NCI-H2081 treated with DMSO at 0.1 percent for 48 hours (cell line): ENCODE measurements around the gene GTPBP3.
"Not testable (repeated sequence)": the region's sequence is repeated elsewhere in the genome, so short reads cannot be mapped to it uniquely, and the experiment has no call there.

ENCODE experiments used
- DNase-seq: peaks from one replicate; lab custom pipeline; 2025; lab: John Stamatoyannopoulos, UW

Gene GTPBP3, protein sequence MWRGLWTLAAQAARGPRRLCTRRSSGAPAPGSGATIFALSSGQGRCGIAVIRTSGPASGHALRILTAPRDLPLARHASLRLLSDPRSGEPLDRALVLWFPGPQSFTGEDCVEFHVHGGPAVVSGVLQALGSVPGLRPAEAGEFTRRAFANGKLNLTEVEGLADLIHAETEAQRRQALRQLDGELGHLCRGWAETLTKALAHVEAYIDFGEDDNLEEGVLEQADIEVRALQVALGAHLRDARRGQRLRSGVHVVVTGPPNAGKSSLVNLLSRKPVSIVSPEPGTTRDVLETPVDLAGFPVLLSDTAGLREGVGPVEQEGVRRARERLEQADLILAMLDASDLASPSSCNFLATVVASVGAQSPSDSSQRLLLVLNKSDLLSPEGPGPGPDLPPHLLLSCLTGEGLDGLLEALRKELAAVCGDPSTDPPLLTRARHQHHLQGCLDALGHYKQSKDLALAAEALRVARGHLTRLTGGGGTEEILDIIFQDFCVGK

DNA sequence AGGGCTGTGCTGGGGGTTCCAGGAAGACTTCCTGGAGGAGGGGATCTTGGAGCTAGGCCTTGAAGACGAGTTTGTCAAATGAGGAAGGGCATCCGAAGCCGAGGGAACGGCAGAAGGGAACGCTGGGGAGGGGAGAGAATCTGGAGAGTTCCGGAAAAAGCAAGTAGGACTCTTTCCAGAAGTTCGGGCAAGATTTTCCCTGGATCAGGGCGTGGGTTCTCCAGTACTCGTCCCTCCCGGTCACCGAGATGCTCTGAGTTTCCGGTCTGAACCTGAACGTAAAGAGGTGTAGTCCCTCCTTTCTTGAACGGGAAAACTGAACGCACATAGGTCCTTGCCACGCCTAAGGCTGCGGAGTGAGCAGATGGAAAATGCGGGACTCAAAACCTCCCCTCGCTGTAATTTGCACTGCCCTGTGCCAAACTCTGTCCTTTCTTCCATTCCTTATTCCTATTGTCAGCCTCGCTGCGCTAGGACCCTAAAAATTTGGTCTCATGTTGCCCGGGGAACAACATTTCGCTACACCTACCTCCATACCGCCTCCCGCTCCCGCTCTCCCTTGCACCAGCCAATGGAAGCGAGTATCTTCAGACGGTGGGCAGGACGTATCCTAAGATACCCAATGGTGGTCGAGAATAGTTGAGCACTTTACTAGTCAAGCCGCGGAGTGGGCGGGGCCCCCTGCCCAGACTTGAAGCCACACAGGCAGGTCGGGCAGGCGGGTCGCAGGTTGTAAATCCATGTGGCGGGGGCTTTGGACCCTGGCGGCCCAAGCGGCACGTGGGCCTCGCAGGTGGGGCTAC lies at the start of gene GTPBP3:
Gene GTPBP3 (plus strand): TSS at position 682 of the 803 bp plus-strand sequence. CDS start 59 bp downstream, at position 741.
- peak; percentile 96 for DNase-seq

DNA sequence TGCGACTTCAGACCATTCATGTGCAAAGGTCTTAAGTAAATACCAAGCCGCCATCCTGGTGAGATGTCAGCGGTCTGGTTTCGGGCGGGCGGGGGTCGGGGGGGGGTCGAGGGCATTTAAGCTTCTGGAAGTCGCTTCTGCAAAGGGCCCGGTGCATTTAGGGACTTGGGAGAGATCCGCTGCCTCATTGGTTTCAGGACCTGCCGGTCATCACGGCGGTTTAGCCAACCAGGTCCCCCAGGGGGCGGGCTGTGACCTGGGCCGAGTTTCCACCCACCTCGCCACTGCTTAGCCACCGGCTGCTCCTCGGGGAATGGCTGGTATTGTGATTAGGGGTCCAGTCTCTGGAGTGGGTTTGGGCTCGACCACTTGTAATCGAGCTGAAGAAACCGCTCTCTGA lies 47.9 kb upstream of the GTPBP3 start:
- no peak for DNase-seq

DNA sequence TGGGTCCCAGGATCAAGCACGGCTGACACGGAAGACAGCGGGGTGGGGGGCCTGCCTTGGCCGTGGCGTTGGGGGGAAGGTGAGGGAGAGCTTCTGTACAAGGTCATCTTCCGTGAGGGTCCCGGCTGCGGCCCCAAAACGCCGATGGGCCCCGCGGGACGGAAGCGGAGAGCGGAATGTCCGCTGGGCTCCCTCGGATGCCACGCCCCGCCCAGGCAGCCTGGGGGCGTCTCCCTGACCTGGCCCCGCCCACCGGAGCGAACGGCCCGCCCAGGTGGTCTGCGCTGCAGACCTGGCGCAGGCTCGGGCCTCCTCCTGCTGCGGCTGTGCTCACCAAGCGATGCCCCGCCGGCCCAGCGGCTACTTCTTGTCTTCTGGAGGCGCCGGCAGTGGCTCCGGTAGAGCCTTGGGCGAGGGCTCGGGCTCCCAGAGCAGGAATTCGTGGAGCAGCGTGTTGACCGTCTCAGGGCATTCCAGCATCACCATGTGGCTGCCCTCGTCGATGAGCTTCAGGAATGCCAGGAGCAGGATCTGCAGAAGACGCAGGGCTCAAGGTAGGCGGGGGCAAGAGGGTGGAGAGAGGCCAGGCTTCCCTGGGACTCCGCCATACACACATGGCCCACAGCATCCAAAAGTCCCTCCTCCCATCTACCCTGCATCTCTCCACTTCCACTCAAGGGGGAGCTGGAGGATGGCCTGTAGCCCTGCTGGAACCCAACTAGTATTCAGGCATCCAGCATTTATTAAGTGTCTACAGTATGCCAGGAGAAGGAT lies 44.9 kb upstream of the GTPBP3 start:
- DNase-seq = no peak

- DNase-seq = no peak
Measured at GRCh38 chr19:17293605-17294004, 43.7 kb upstream of the GTPBP3 start.

GRCh38 chr19:17294051-17294891 lies 43.1 kb upstream of the GTPBP3 start:
- no peak for DNase-seq

GRCh38 chr19:17295551-17295950 lies 41.8 kb upstream of the GTPBP3 start:
- not testable (repeated sequence) for DNase-seq

DNA sequence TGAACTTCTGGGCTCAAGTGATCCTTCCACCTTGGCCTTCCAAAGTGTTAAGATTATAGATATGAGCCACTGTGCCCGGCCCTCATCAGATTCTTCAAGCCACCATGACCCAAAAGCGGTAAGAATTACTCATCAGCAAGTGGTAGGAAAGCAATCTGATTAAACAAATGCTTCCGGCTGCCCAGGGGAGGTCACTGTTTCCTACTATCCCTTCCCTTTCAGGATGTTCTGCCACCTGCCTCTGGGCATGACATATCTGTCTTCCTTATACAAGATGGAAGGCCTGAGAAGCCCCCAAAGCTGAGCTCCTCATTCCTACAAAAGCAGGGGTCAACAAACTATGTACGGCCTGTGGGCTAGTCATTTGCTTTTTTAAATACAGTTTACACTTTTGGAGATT lies 41.1 kb upstream of the GTPBP3 start:
- no peak for DNase-seq

GRCh38 chr19:17296976-17297375 lies 40.4 kb upstream of the GTPBP3 start:
- DNase-seq = no peak

DNA sequence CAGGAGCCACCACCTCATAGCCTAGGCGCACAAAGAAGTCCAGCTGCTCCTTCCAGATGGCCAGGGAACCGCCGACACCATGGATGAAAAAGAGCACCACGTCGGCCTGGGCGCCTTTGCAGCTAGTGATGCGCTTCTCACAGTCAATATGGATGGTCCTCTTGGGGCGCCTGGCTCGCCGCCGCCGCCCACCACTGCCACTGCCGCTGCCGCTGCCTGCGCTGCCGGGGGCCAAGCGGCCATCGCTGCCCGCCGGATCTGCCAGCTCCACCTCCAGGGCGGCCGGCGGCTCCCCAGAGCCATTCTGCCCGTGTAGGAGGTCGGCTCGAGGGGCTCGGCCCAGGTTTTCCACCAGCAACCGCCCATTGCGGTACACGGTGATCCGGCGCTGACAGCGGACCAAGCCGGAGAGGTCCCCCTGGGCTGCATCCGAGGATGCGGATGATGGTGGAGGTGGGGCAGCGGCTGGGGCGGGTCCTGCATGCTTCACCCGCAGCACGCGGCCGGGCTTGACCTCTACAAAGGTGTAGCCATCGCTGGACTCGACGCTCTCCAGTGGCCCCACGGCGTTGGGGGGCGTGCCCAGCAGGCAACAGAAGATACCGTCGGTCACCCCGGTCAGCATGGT lies 36.2 kb upstream of the GTPBP3 start:
- DNase-seq = no peak

GRCh38 chr19:17302391-17303166 lies 34.8 kb upstream of the GTPBP3 start:
- no peak for DNase-seq

- peak; percentile 64 for DNase-seq
Measured at GRCh38 chr19:17303167-17303939, 34.0 kb upstream of the GTPBP3 start, which contains the start of gene ABHD8. Gene ABHD8 (minus strand): TSS chr19:17303425. CDS start chr19:17301616, 1,809 bp downstream.

GRCh38 chr19:17303940-17304267 lies 33.4 kb upstream of the GTPBP3 start:
- no peak for DNase-seq

DNA sequence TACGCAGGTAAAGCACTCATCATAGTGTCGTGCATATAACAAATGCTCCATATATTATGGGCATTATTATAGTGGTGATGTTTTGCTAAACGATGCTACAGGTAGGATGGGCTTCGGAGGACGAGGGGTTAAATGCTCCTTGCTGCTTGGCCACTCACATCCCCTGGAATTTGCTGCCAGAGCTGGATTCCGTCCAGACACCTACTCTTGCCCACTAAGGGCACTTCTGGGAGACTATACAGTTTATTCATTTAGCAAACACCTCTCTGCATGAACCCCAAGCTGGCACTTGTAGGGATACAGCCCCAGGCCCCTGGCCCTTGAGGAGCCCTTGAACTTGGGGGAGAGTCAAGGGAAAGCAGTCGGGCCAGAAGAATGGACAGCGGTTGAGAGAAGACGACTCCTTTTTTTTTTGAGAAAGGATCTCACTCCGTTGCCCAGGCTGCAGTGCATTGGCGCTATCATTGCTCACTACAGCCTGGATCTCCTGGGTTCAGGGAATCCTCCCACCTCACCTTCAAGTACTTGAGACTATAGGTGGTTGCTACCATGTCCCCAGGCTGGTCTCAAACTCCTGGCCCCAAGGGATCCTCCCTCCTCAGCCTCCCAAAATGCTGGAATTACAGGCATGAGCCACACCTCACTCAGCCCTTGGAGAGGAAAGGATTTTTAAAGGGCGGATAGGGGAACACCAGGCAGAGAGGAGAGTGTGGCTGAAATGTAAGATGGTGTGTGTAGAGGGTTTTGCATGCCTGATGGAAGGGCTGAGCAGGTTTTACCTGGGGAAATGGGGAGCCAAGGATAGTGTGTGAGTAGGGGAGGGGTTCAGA lies 32.8 kb upstream of the GTPBP3 start:
- no peak for DNase-seq

DNA sequence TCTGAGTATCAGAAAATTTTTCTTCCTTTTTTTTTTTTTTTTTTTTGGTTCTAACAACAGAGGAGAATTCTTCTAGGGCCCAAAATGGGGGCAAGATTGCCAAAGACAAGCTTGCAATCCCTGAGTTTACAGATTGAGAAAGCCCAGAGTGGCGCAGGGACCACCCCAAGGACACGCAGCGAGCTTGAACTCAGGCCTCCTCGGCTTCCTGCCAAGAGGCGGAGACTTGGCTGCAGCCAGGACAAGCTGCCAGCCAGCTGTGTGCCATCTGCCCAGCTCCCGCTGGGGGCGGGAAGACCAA lies 32.2 kb upstream of the GTPBP3 start:
- DNase-seq = no peak

- peak; percentile 98 for DNase-seq
Measured at GRCh38 chr19:17305517-17306284, 31.7 kb upstream of the GTPBP3 start, which contains the start of gene MRPL34. Gene MRPL34 (plus strand): TSS chr19:17305872. CDS start chr19:17305893, 21 bp downstream.

GRCh38 chr19:17306285-17306714 lies 31.1 kb upstream of the GTPBP3 start:
- no peak for DNase-seq

- DNase-seq = no peak
Measured at GRCh38 chr19:17307876-17308377, 29.4 kb upstream of the GTPBP3 start.
